Heart right ventricle (tissue), 16 donors: ENCODE results near the gene SSH3. TPM values are rescaled to one million over a fixed set of nuclear protein-coding genes. Genes with fewer than 3 reads are reported as not detected.

Source experiments
- ATAC-seq, 8 donors: fragments of 200-7000 bp; cut with Tn5 transposase; one replicate each; pipeline ENCODE4 v1.9.1; 2020; ENCODE audit warnings: mild to moderate bottlenecking in 8 of 8, moderate library complexity in 8 of 8, moderate number of reproducible peaks in 1 of 8
- DNase-seq, 2 donors: peaks; one replicate each; pipeline ENCODE4 v3.0.0-alpha.2; 2020
- H3K27ac ChIP-seq, 10 donors: fragments of 200-600 bp; sonication (generic) in 2 of 10; one replicate each; pipeline versions ENCODE4 v1.5.0 to v1.8.0; 2020 to 2022; ENCODE audit warnings: mild to moderate bottlenecking in 3 of 10
- H3K27me3 ChIP-seq, 7 donors: fragments of 200-600 bp; one replicate each; pipeline ENCODE4 v1.8.0; 2021 to 2022; ENCODE audit warnings: mild to moderate bottlenecking in 2 of 7
- H3K36me3 ChIP-seq, 9 donors: fragments of 200-600 bp; sonication (generic) in 1 of 9; one replicate each; pipeline versions ENCODE4 v1.5.0 to v1.8.0; 2020 to 2022; ENCODE audit warnings: mild to moderate bottlenecking in 2 of 9
- H3K4me1 ChIP-seq, 9 donors: fragments of 200-600 bp; sonication (generic) in 1 of 9; one replicate each; pipeline versions ENCODE4 v1.5.0 to v1.8.0; 2020 to 2022; ENCODE audit warnings: mild to moderate bottlenecking in 4 of 9
- H3K4me3 ChIP-seq, 10 donors: fragments of 200-600 bp; sonication (generic) in 2 of 10; one replicate each; pipeline versions ENCODE4 v1.5.0 to v1.8.0; 2020 to 2022; ENCODE audit warnings: mild to moderate bottlenecking in 7 of 10, moderate library complexity in 2 of 10
- H3K9me3 ChIP-seq, 11 donors: fragments of 200-600 bp in 10 of 11; sonication (generic) in 2 of 11; one replicate each; pipeline versions ENCODE4 v1.5.0 to v1.8.0; 2013 to 2022; ENCODE audit warnings: mild to moderate bottlenecking in 2 of 11, control low read depth in 1 of 11, moderate library complexity in 1 of 11
- CTCF ChIP-seq, 9 donors: fragments of 200-600 bp; sonication (generic) in 2 of 9; IDR thresholded peaks; one replicate each; pipeline versions ENCODE4 v1.5.0 to v1.8.0; 2021 to 2022; ENCODE audit warnings: antibody characterized with exemption in 9 of 9, mild to moderate bottlenecking in 5 of 9, moderate library complexity in 1 of 9
- WGBS, 2 donors: extraction: QIAGEN DNeasy Blood & Tissue Kit; methylation state at CpG; one replicate each; pipeline ENCODE4 v1.1.7; 2013; ENCODE audit warnings: inconsistent platforms in 1 of 2; 5-methylcytosine and 5-hydroxymethylcytosine counted together
- intact Hi-C, 10 donors: fragments of 100-400 bp; cut with DNase I; formaldehyde crosslinking; loops; one replicate each; pipeline versions ENCODE4 v1.11.1 to v1.14.2; 2022
- polyA plus RNA-seq, 2 donors: library from polyadenylated mRNA; stranded (reverse); fragments of 200-250 nt; gene quantifications; one replicate each; pipeline ENCODE4 v1.2.3, GENCODE V29; 2013
- total RNA-seq, 10 donors: library from RNA; stranded (reverse); fragmentation: NEBNext Ultra II Directional in 3 of 10; extraction: Animal tissue kit (Norgen Biotek cat#: 25700) in 3 of 10; gene quantifications; one replicate each; pipeline versions ENCODE4 v1.2.1 to v1.2.4, GENCODE V29; 2021 to 2023
- donor health status: Arrhythmogenic right ventricular cardiomyopathy.
- donor health status: ischemic (EF 13 %, LVEDD 7.1; RV severe dilation, severe dysfunction).
- donor health status: healthy with polysubstance abuse.
- donor health status: DM: no; HTN: yes; CAD: no.
- donor health status: DM: no; HTN: no; CAD: no.
- donor health status: ischemic (EF 25% LVEDD 6.9; RV normal size, moderate dysfunction).
- donor health status: ischemic (EF 25% LVEDD 5.7; RV mildly dilated, moderate dysfunction).
- donor health status: healthy.
- donor health status: DM: yes; HTN: yes; CAD: no.
- donor health status: Ischemic cardiomyopathy.
- donor health status: ischemic (EF 35%, LVEDD 5.7; RV mildly dilated, moderate dysfunction).
- donor health status: nonischemic (EF 11% LVEDD 7.7; RV severe dilation, severe dysfunction).
- donor health status: DM: yes; HTN: yes; CAD: no.
- donor health status: PGD.
- donor health status: ischemic (EF 29% LVEDD 5.4; RV normal size, mild dysfunction).
- donor health status: nonischemic (EF 23%, LVEDD 6.1; RV moderate dilation, normal function).

SSH3 gene
- total and polyA plus RNA-seq, 12 donors: 7.8 to 21.2 (median 15.3) TPM

GRCh38 chr11:67355023-67355793 lies 51.9 kb downstream of the SSH3 start:
- 76 to 77% methylated on average over 11 of the region's 11 CpGs for WGBS, 2 donors
- DNase-seq (no peak), ATAC-seq (no peak)
- no peak for TF ChIP-seq CTCF (IDR thresholded peaks at IDR 0.05)
- Histone ChIP-seq H3K27ac (peak overlapping the region; percentile 94 to 100 (median 99)), H3K9me3 (no peaks in the 10 kb centered on the region), H3K4me3 (peak overlapping the region in 1 of 10 donors; percentile 62), H3K4me1 (peaks cover 31 to 80% (median 61%) of the 10 kb centered on the region in 9 donors), H3K36me3 (peaks cover 0 to 5% (median 0%) of the 10 kb centered on the region in 9 donors), H3K27me3 (no peaks in the 10 kb centered on the region)
- intact Hi-C loops: loop anchor here in 3 of 10 donors (1.0 to 10.0 kb wide), 4 partner anchors 28 to 360 kb away; partner anchors contain the start of genes CDK2AP2 (in 1 of the 3), PITPNM1 (in 1 of the 3) and RPS6KB2 (in 1 of the 3)

GRCh38 chr11:67355794-67356386 lies 52.6 kb downstream of the SSH3 start:
- Histone ChIP-seq H3K27me3 (no peaks in the 10 kb centered on the region), H3K36me3 (peaks cover 0 to 5% (median 0%) of the 10 kb centered on the region in 9 donors), H3K9me3 (no peaks in the 10 kb centered on the region), H3K27ac (peak overlapping the region; percentile 94 to 100 (median 99)), H3K4me1 (peaks cover 28 to 74% (median 58%) of the 10 kb centered on the region in 9 donors), H3K4me3 (no peak overlapping the region)
- ATAC-seq (no peak), DNase-seq (no peak)
- intact Hi-C loops: loop anchor here in 6 of 10 donors (1.0 to 10.0 kb wide), 8 partner anchors 17 to 359 kb away; partner anchors contain the start of genes CDK2AP2 (in 1 of the 6), CLCF1 (in 1 of the 6), PITPNM1 (in 1 of the 6) and RPS6KB2 (in 1 of the 6)
- 87 to 95% methylated on average over 4 of the region's 4 CpGs for WGBS, 2 donors
- TF ChIP-seq CTCF (IDR thresholded peaks at IDR 0.05): no peak

- H3K4me3 ChIP-seq: no peak overlapping the region
- H3K36me3 ChIP-seq: peaks cover 0 to 4% (median 0%) of the 10 kb centered on the region in 9 donors
- peaks cover 25 to 69% (median 53%) of the 10 kb centered on the region in 9 donors for H3K4me1 ChIP-seq
- no peaks in the 10 kb centered on the region for H3K27me3 ChIP-seq
- intact Hi-C loops: loop anchor here in 6 of 10 donors (1.0 to 10.0 kb wide), 7 partner anchors 16 to 358 kb away; partner anchors contain the start of genes CDK2AP2 (in 1 of the 6), CLCF1 (in 1 of the 6), PITPNM1 (in 1 of the 6) and RPS6KB2 (in 1 of the 6)
- WGBS, 2 donors: 48 to 59% methylated on average over 4 of the region's 4 CpGs
- no peak for ATAC-seq
- no peak for DNase-seq
- no peak for TF ChIP-seq CTCF (IDR thresholded peaks at IDR 0.05)
- peak overlapping the region in 9 of 10 donors; percentile 33 to 100 (median 99) for H3K27ac ChIP-seq
- H3K9me3 ChIP-seq: no peaks in the 10 kb centered on the region
Measured at GRCh38 chr11:67356387-67356863, 53.1 kb downstream of the SSH3 start.
